Breast epithelium (tissue), 3 donors: ENCODE measurements around the gene SETD7.

Experiments used
- POLR2A ChIP-seq: fragments of 450-650 bp; IDR thresholded peaks from one replicate; pipeline ENCODE4 v1.6.1; 2016; ENCODE audit warnings: antibody characterized with exemption, mild to moderate bottlenecking, moderate library complexity
- TF ChIP-seq, protein P1 (sequence below), 3 donors: fragments of 450-650 bp; IDR thresholded peaks; one replicate each; pipeline ENCODE4 v1.5.1; 2016 to 2017; ENCODE audit warnings: antibody characterized with exemption in 3 of 3, mild to moderate bottlenecking in 3 of 3, moderate library complexity in 3 of 3

- TF ChIP-seq, protein P1, sequence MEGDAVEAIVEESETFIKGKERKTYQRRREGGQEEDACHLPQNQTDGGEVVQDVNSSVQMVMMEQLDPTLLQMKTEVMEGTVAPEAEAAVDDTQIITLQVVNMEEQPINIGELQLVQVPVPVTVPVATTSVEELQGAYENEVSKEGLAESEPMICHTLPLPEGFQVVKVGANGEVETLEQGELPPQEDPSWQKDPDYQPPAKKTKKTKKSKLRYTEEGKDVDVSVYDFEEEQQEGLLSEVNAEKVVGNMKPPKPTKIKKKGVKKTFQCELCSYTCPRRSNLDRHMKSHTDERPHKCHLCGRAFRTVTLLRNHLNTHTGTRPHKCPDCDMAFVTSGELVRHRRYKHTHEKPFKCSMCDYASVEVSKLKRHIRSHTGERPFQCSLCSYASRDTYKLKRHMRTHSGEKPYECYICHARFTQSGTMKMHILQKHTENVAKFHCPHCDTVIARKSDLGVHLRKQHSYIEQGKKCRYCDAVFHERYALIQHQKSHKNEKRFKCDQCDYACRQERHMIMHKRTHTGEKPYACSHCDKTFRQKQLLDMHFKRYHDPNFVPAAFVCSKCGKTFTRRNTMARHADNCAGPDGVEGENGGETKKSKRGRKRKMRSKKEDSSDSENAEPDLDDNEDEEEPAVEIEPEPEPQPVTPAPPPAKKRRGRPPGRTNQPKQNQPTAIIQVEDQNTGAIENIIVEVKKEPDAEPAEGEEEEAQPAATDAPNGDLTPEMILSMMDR (IDR thresholded peaks at IDR 0.05) = no peak
- no peak for TF ChIP-seq POLR2A
Measured at GRCh38 chr4:139488442-139488841, 67.6 kb downstream of the SETD7 start.
